ENCODE data around the gene NRTN. TPM values are rescaled to one million over a fixed set of nuclear protein-coding genes. Genes with fewer than 3 reads are reported as not detected.

Gene NRTN
- total and polyA plus RNA-seq, 2 donors (not counting 3 experiments of a cell fraction or from before 2014, with no cell fraction given), result 0.41 TPM; not detected in 1

DNA sequence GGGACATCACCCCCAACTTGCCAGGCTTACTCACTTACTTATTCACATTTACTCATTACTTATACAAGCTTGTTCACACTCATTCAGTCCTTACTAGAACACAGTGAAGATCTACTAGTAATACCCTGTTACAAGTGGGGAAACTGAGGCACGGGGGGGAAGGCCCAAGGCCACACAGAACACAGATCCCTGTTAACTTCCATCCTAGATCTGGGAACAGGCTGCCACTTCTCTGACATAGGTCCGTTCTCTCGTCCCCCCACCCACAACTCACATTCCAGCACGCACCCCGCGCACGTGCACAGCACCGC lies 1.5 kb upstream of the NRTN start:
- H3K79me2 ChIP-seq (ENCODE audit: control insufficient read depth, insufficient read depth, low read length), result no peaks in the 10 kb centered on the region
- H3K27me3 ChIP-seq (ENCODE audit: control insufficient read depth in 2 of 2, insufficient read depth in 2 of 2, low read length in 2 of 2), result peaks cover 2 to 7% of the 10 kb centered on the region in 2 experiments
- POLR2A ChIA-PET, result interaction anchor here (0.9 to 1.1 kb wide), 3 partner anchors 25 to 164 kb away, joined by 3 to 14 read pairs (median 4); partner anchors contain the start of gene VMAC
- no peaks in the 10 kb centered on the region for H3K36me3 ChIP-seq (ENCODE audit: control insufficient read depth in 2 of 2, extremely low read depth in 1 of 2, insufficient read depth in 2 of 2, low read length in 2 of 2)
- H3K9ac ChIP-seq (replicated peaks; ENCODE audit: extremely low read depth, insufficient read depth, low read length), result no peak overlapping the region
- H3K9me1 ChIP-seq (replicated peaks; ENCODE audit: control insufficient read depth, extremely low read depth, insufficient read depth, low read length), result peaks cover 2% of the 10 kb centered on the region
- peak overlapping the region; percentile 45 for H3K4me2 ChIP-seq (ENCODE audit: insufficient read depth, low read length)
- H3K9me3 ChIP-seq (replicated peaks; ENCODE audit: control insufficient read depth, insufficient read depth, low read length), result no peaks in the 10 kb centered on the region
- intact Hi-C loops (cut with micrococcal nuclease) (loop anchor here (10.0 kb wide), 1 partner anchor 181 kb away; no protein-coding TSS in a partner anchor), dilution Hi-C loops (cut with MboI; ENCODE audit: extremely low pct_ligation_motif_present, low sequenced_read_pairs) (no loop called here)
- FAIRE-seq (no peak), DNase-seq (ENCODE audit: low read depth, low spot score) (no peak)
- H4K20me1 ChIP-seq (replicated peaks; ENCODE audit: control insufficient read depth, extremely low read depth, insufficient read depth, low read length), result no peaks in the 10 kb centered on the region
- H3K27ac ChIP-seq (ENCODE audit: insufficient read depth, low read depth, low read length), result no peak overlapping the region
- CTCF ChIA-PET, result interaction anchor here (0.5 to 2.3 kb wide), 45 partner anchors 8 to 396 kb away, joined by 3 to 76 read pairs (median 6); partner anchors contain the start of genes CATSPERD, DUS3L, FUT6 and NDUFA11
- H3K4me3 ChIP-seq (replicated peaks in 1 of 3; ENCODE audit: insufficient read depth in 1 of 3, low read depth in 1 of 3, low read length in 3 of 3), result peak overlapping the region in 1 of 3 experiments; percentile 2
- peaks cover 5% of the 10 kb centered on the region for H3K4me1 ChIP-seq (ENCODE audit: control insufficient read depth, extremely low read depth, insufficient read depth, low read length)
- no TSS peak for BruUV-seq (replicated peaks)
- H2AFZ ChIP-seq (ENCODE audit: low read depth, low read length), result peak overlapping the region; percentile 78
- no peak for TF ChIP-seq POLR2AphosphoS5 (IDR thresholded peaks at IDR 0.05; ENCODE audit: insufficient read depth, low read depth, low read length)
- no peak for TF ChIP-seq EZH2 (IDR thresholded peaks at IDR 0.05; ENCODE audit: borderline replicate concordance, low read depth, low read length, severe bottlenecking)
- TF ChIP-seq GATA2 (IDR thresholded peaks at IDR 0.05; ENCODE audit: insufficient read depth, insufficient read length, low read depth, low read length), result no peak
- TF ChIP-seq MYC (IDR thresholded peaks at IDR 0.05; ENCODE audit: low read depth, low read length), result no peak
- TF ChIP-seq, protein P1, sequence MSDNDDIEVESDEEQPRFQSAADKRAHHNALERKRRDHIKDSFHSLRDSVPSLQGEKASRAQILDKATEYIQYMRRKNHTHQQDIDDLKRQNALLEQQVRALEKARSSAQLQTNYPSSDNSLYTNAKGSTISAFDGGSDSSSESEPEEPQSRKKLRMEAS (IDR thresholded peaks at IDR 0.05; ENCODE audit: insufficient read depth, insufficient read length), result no peak
- no peak for TF ChIP-seq POLR2A (IDR thresholded peaks at IDR 0.05; ENCODE audit: low read depth, low read length)
- no peak for TF ChIP-seq CTCF (IDR thresholded peaks at IDR 0.05; ENCODE audit: extremely low read depth in 1 of 2, insufficient read depth in 1 of 2, low read depth in 1 of 2, low read length in 2 of 2)
- TF ChIP-seq FOS (IDR thresholded peaks at IDR 0.05; ENCODE audit: borderline replicate concordance, insufficient read depth, low read length), result no peak
- TF ChIP-seq JUN (IDR thresholded peaks at IDR 0.05; ENCODE audit: borderline replicate concordance, insufficient read depth, insufficient read length, low read depth), result no peak

Data from endothelial cell of umbilical vein (primary cell).